ENCODE data around the gene POSTN.

The POSTN gene

DNA sequence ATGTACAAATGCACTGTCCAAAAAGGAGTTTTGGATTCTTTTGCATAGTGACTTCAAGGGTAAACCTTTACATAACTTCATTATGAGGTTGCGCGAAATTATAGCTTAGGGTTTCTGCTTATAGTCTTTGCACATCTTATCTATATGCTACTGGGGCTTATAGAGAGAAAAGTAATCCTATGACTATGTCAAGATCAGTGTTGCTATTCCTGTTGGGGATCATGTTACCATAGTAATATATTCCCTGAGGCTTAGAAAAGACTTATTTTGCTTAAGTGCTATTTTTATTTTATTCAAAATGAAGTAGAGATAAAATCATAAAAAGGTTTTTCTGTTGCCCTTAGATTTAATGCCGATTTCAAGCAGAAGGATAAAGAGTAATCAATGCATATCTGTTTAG lies 14.7 kb upstream of the POSTN start:
- TF ChIP-seq, protein P1, sequence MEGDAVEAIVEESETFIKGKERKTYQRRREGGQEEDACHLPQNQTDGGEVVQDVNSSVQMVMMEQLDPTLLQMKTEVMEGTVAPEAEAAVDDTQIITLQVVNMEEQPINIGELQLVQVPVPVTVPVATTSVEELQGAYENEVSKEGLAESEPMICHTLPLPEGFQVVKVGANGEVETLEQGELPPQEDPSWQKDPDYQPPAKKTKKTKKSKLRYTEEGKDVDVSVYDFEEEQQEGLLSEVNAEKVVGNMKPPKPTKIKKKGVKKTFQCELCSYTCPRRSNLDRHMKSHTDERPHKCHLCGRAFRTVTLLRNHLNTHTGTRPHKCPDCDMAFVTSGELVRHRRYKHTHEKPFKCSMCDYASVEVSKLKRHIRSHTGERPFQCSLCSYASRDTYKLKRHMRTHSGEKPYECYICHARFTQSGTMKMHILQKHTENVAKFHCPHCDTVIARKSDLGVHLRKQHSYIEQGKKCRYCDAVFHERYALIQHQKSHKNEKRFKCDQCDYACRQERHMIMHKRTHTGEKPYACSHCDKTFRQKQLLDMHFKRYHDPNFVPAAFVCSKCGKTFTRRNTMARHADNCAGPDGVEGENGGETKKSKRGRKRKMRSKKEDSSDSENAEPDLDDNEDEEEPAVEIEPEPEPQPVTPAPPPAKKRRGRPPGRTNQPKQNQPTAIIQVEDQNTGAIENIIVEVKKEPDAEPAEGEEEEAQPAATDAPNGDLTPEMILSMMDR (IDR thresholded peaks at IDR 0.05) = no peak

DNA sequence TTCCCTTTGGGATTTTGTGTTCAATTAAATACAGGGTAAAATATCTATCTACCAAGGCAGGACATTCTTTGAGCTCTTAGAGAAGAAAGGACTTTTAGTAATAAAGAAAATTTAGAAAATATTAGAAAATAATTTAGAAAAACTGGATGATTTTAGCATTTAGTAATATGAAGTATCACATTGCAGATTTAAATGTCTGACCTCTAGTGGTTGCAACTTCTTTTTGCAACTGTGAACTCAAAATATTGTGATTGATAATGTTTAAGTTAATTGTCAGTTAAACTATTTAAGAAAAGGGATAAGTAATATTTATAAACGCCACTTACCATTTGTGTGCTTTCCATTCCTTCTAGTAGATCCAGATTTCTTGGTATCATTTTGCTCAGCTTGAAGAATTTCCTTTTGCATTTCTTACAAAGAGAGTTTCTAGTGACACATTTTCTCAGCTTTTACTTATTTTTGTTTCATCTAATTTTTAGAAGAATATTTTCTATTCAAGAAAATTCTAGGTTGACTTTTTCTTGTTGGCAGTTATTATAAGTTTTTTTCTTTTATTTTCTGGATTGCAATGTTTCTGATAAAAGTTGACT lies 10.3 kb upstream of the POSTN start:
- TF ChIP-seq, protein P1 (IDR thresholded peaks at IDR 0.05) = peak; percentile 46

DNA sequence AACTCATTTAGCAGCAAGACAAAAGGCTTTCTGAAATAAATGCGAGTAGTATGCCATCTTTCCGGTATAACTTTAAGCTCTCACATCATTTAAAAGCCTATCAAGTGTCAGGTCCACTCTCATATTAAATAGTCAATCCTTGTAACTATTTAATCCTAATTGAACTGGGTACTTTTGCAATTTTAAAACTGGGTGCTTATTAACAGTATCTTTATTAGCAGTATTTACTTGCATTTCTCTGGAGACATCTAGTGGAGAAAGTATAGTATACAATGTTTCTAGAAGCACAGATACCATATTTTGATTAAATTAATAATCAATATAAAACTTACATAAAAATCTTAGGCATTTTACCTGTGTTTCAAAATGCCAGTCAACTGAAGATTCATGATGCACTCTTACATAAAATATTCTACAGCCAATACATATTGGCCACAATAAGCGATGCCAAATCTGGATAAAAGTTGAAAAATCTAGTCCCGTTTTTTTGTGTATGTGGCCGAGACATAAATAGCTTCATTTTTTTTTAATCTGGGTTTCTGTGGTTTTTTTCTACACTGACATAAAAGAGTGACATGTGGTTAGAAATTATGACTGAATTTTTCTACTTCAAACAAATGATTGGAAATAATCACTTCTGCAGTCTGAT lies 4.3 kb upstream of the POSTN start:
- TF ChIP-seq, protein P1 (IDR thresholded peaks at IDR 0.05) = peak; percentile 50

DNA sequence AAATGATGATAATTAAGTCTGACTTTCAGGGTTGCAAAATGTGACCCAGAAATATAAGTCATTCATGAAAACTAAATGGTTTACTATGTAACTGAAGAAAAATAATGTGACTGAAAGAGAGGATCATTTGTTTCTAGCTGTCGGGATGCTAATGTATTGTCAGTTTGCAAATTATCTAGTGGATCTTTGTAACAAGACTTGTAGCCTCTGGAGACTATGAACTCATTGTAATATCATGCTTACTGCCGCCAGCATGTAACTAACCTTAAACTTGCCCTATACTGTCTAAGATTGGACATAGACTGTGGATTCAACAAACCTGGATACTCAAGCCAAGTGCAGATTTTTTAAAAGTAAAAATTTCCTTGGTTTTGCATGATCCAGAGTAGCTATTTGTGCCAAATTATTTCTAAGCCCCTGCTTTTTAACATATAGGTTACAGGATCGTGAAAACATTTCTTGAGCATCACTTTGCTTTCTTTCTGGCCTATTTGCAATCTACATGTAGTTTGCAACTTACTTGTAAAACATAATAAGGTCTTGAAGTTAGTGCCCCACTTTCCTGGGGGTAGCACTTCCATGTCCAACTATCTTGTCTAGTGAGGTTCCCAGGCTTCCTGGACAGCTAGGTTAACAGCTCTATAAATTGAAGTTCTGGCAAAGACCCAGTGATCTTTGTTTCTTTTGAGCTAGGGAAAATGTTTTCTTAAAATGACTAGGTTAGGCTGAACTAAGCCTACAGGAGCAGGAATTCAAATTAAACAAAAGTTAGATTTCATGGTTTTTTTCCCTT lies 3.3 kb upstream of the POSTN start:
- TF ChIP-seq, protein P1 (IDR thresholded peaks at IDR 0.05) = no peak

DNA sequence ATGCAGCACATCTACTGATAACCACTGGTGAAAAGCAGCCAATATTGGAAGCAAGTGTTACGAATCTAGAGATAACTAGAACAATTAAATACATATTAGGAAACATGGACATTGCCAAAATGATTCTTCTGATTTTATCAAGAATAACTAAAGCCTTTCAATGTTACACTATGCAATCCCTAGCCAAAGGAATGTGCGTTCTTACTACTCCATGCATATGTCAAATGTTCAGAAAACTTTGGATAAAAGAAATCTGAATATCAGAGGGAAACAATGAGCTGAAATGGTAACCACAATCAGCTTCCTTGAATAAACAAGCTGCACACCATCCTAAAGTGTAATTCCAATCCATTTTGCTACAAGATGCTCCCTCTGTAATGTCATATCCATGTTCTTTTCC lies 951 bp upstream of the POSTN start:
- TF ChIP-seq, protein P1 (IDR thresholded peaks at IDR 0.05) = no peak

DNA sequence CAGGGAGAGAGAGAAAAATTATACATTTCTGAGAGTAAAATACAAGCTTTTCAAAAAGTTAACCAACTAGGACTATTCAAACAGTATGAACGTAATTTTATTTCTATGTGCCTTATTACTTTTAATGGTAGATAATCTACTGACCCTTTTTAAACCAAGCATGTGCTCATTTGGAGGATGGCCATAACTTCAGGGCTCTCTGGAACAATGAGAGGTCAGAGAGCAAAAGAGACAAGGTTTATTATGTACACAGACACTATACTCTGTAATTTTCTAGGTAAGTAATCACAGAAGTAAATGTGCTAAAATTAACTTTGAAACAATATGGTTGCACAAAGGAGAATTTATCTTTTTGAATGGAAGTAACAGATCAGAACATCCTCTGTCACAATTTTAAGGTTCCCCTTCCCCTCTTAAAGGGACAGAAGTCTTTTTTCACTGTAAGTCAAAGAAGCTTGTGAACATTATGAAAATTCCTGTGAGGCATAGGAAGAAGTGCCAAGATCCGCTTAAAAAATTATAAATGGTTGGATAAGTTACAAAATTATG lies 1.0 kb downstream of the POSTN start:
- TF ChIP-seq, protein P1 (IDR thresholded peaks at IDR 0.05) = no peak

DNA sequence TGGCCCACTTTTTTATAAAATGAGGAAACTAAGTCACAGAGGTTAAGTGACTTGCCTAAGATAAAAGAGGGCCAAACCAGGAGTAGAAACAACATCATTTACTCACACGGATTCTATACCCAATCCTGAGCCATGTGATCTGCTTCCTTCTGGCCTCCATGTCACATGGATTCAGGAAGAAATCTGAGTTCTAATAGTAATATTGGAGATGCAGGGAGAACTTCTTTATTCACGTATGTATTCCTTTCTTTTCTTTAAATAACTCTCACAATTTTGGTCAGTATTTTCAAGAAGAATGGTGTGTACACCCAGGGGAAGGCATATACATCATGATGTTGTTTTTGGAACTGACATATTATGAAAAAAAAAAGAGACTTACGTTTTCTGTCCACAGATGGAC lies 1.8 kb downstream of the POSTN start:
- TF ChIP-seq, protein P1 (IDR thresholded peaks at IDR 0.05) = no peak
